Smooth muscle cell of the brain vasculature (primary cell): ENCODE data around the gene TMEM132C.
"Not testable (repeated sequence)": the region's sequence is repeated elsewhere in the genome, so short reads cannot be mapped to it uniquely, and the experiment has no call there.

Experiments used
- DNase-seq: peaks from one replicate; pipeline ENCODE4 v3.0.0-alpha.2; 2012; ENCODE audit warnings: low read depth, low spot score

Gene TMEM132C

GRCh38 chr12:128474916-128475315 lies 207.9 kb downstream of the TMEM132C start:
- no peak for DNase-seq

- DNase-seq: no peak
These were observed 209.3 kb downstream of the TMEM132C start for GRCh38 chr12:128476266-128476665.

GRCh38 chr12:128483526-128484255 lies 216.7 kb downstream of the TMEM132C start:
- no peak for DNase-seq

GRCh38 chr12:128497376-128497775 lies 230.4 kb downstream of the TMEM132C start:
- not testable (repeated sequence) for DNase-seq

GRCh38 chr12:128507470-128507869 lies 240.5 kb downstream of the TMEM132C start:
- no peak for DNase-seq

GRCh38 chr12:128509170-128509569 lies 242.2 kb downstream of the TMEM132C start:
- DNase-seq: no peak

- no peak for DNase-seq
These were observed 243.5 kb downstream of the TMEM132C start for GRCh38 chr12:128510511-128510910.

GRCh38 chr12:128513331-128513730 lies 246.4 kb downstream of the TMEM132C start:
- DNase-seq: no peak

- DNase-seq: no peak
These were observed 246.9 kb downstream of the TMEM132C start for GRCh38 chr12:128513831-128514230.

- DNase-seq: no peak
These were observed 251.7 kb downstream of the TMEM132C start for GRCh38 chr12:128518644-128519043.

- no peak for DNase-seq
These were observed 252.5 kb downstream of the TMEM132C start for GRCh38 chr12:128519426-128519825.

- DNase-seq: no peak
These were observed 255.0 kb downstream of the TMEM132C start for GRCh38 chr12:128521981-128522380.

GRCh38 chr12:128524439-128524838 lies 257.5 kb downstream of the TMEM132C start:
- no peak for DNase-seq

- DNase-seq: no peak
These were observed 264.2 kb downstream of the TMEM132C start for GRCh38 chr12:128531170-128531569.

GRCh38 chr12:128534906-128535305 lies 267.9 kb downstream of the TMEM132C start:
- no peak for DNase-seq

- DNase-seq: no peak
These were observed 269.8 kb downstream of the TMEM132C start for GRCh38 chr12:128536810-128537209.

GRCh38 chr12:128537668-128538067 lies 270.7 kb downstream of the TMEM132C start:
- no peak for DNase-seq

GRCh38 chr12:128542844-128543243 lies 275.9 kb downstream of the TMEM132C start:
- DNase-seq: no peak

GRCh38 chr12:128543460-128543859 lies 276.5 kb downstream of the TMEM132C start:
- DNase-seq: no peak

GRCh38 chr12:128543971-128544370 lies 277.0 kb downstream of the TMEM132C start:
- DNase-seq: no peak

- DNase-seq: no peak
These were observed 282.0 kb downstream of the TMEM132C start for GRCh38 chr12:128548949-128549348.

GRCh38 chr12:128549601-128550218 lies 282.7 kb downstream of the TMEM132C start:
- DNase-seq: no peak

GRCh38 chr12:128551266-128551665 lies 284.3 kb downstream of the TMEM132C start:
- no peak for DNase-seq
